GM12878 (cell line): Measurements from ENCODE around the gene PLCB4. TPM values are rescaled to one million over a fixed set of nuclear protein-coding genes. Genes with fewer than 3 reads are reported as not detected.

Source experiments
- ATAC-seq: fragments of 200-7000 bp; cut with Tn5 transposase; 3 replicates; pipeline ENCODE4 v1.9.1; 2020; ENCODE audit warnings: mild to moderate bottlenecking, moderate library complexity
- BruUV-seq: library from RNA; stranded (reverse); fragments of 400-500 nt; replicated peaks from 2 replicates; lab custom pipeline; 2021; lab: Mats Ljungman, UMichigan
- CTCF ChIA-PET: fragments of 300-600 bp; sonication (Branson Sonifier 250); formaldehyde crosslinking; extraction: SDS; loops from one replicate; lab custom pipeline; 2021; ENCODE audit warnings: inconsistent platforms; lab: Yijun Ruan, JAX
- POLR2A ChIA-PET: fragments of 350-600 bp; formaldehyde crosslinking; extraction: SDS; loops from one replicate; lab custom pipeline; 2021; ENCODE audit warnings: inconsistent platforms; lab: Charles Lee
- RAD21 ChIA-PET: fragments of 300-600 bp; sonication (Branson Sonifier 250); formaldehyde crosslinking; loops from one replicate; lab custom pipeline; 2023; ENCODE audit warnings: antibody characterized with exemption; ENCODE audit not compliant: unreplicated experiment; lab: Charles Lee
- SMC1A ChIA-PET: fragments of 300-600 bp; sonication (Branson Sonifier 250); formaldehyde crosslinking; loops from one replicate; lab custom pipeline; 2023; ENCODE audit not compliant: unreplicated experiment, uncharacterized antibody; lab: Charles Lee
- DNase-seq: peaks from one replicate; pipeline ENCODE4 v3.0.0-alpha.2; 2011; ENCODE audit warnings: low read depth, low spot score
- FAIRE-seq: peaks from 3 replicates; lab custom pipeline; 2011; peaks lifted over from hg19 to GRCh38; lab: Jason Lieb, UNC
- H2AFZ ChIP-seq: 2 replicates; pipeline ENCODE4 v1.6.0; 2011; ENCODE audit warnings: low read depth, low read length, control low read depth; ENCODE audit not compliant: control insufficient read depth
- H3K27ac ChIP-seq: 2 replicates; pipeline ENCODE4 v1.5.1; 2011; ENCODE audit warnings: control low read depth; ENCODE audit not compliant: control insufficient read depth, insufficient read depth
- H3K27me3 ChIP-seq, 2 experiments: replicated peaks in 1 of 2; 2 replicates each; pipeline versions ENCODE4 v1.6.0 to v1.6.1; 2011; ENCODE audit warnings: low read length in 1 of 2; ENCODE audit not compliant: control insufficient read depth in 2 of 2, insufficient read depth in 2 of 2
- H3K36me3 ChIP-seq, 2 experiments: 2 replicates each; pipeline ENCODE4 v1.5.1; 2011; ENCODE audit warnings: low read length in 1 of 2; ENCODE audit not compliant: control insufficient read depth in 2 of 2, insufficient read depth in 2 of 2
- H3K4me1 ChIP-seq: 2 replicates; pipeline ENCODE4 v1.6.1; 2011; ENCODE audit warnings: mild to moderate bottlenecking, low read length, moderate library complexity, mixed read lengths; ENCODE audit not compliant: control insufficient read depth, insufficient read depth
- H3K4me2 ChIP-seq: 2 replicates; pipeline ENCODE4 v1.6.0; 2011; ENCODE audit warnings: control low read depth; ENCODE audit not compliant: control insufficient read depth, insufficient read depth
- H3K4me3 ChIP-seq: fragments of 200-600 bp; sonication (generic); 2 replicates; pipeline ENCODE4 v1.5.1; 2016
- H3K79me2 ChIP-seq: 2 replicates; pipeline ENCODE4 v1.6.0; 2011; ENCODE audit warnings: low read length; ENCODE audit not compliant: control insufficient read depth, insufficient read depth
- H3K9ac ChIP-seq: 2 replicates; pipeline ENCODE4 v1.8.0; 2011; ENCODE audit warnings: low read length, control low read depth, mixed read lengths; ENCODE audit not compliant: control insufficient read depth, insufficient read depth
- H3K9me3 ChIP-seq: replicated peaks from 3 replicates; pipeline ENCODE4 v1.5.1; 2011; ENCODE audit warnings: mild to moderate bottlenecking, low read length; ENCODE audit not compliant: control insufficient read depth, insufficient read depth
- H4K20me1 ChIP-seq: 2 replicates; pipeline ENCODE4 v1.6.0; 2011; ENCODE audit not compliant: control insufficient read depth, insufficient read depth
- CBFB ChIP-seq: IDR thresholded peaks from 2 replicates; pipeline ENCODE4 v1.6.1; 2016; ENCODE audit warnings: antibody characterized with exemption, low read depth
- CREM ChIP-seq: IDR thresholded peaks from 2 replicates; pipeline ENCODE4 v1.6.1; 2014; ENCODE audit warnings: antibody characterized with exemption, low read depth
- CUX1 ChIP-seq: IDR thresholded peaks from 2 replicates; pipeline ENCODE4 v1.6.1; 2012; ENCODE audit warnings: improper control_type of control experiment, low read depth, low read length; ENCODE audit not compliant: insufficient replicate concordance
- ETV6 ChIP-seq, 2 experiments: fragments of 450-650 bp in 1 of 2; IDR thresholded peaks in 1 of 2; conservative IDR thresholded peaks in 1 of 2; 2 replicates each; pipeline ENCODE4 v1.6.1; 2014; ENCODE audit warnings: antibody characterized with exemption in 1 of 2, borderline replicate concordance in 1 of 2, low read depth in 1 of 2, mild to moderate bottlenecking in 1 of 2, moderate library complexity in 1 of 2
- EZH2 ChIP-seq: IDR thresholded peaks from 2 replicates; pipeline ENCODE4 v1.6.1; 2012; ENCODE audit warnings: low read depth, mild to moderate bottlenecking, control low read depth, inconsistent platforms, low read length, borderline replicate concordance; ENCODE audit not compliant: control insufficient read depth
- FOXM1 ChIP-seq: IDR thresholded peaks from 2 replicates; pipeline ENCODE4 v1.6.1; 2012; ENCODE audit warnings: low read depth, mild to moderate bottlenecking, inconsistent platforms, low read length, moderate library complexity
- HDGF ChIP-seq: fragments of 450-650 bp; IDR thresholded peaks from 2 replicates; pipeline ENCODE4 v1.6.1; 2016; ENCODE audit warnings: antibody characterized with exemption
- NR2C1 ChIP-seq: fragments of 450-650 bp; IDR thresholded peaks from 2 replicates; pipeline ENCODE4 v1.6.1; 2017; ENCODE audit warnings: antibody characterized with exemption, mild to moderate bottlenecking, moderate library complexity
- NR2F1 ChIP-seq: fragments of 450-650 bp; conservative IDR thresholded peaks from 2 replicates; pipeline ENCODE4 v1.6.1; 2017; ENCODE audit warnings: mild to moderate bottlenecking
- POLR2A ChIP-seq: IDR thresholded peaks from 2 replicates; pipeline ENCODE4 v1.6.1; 2011; ENCODE audit warnings: low read depth, mild to moderate bottlenecking, low read length
- RFX5 ChIP-seq: IDR thresholded peaks from 2 replicates; pipeline ENCODE4 v1.6.1; 2011; ENCODE audit warnings: low read depth, low read length, improper control_type of control experiment
- SMAD1 ChIP-seq: fragments of 450-650 bp; IDR thresholded peaks from 2 replicates; pipeline ENCODE4 v1.6.1; 2018; ENCODE audit warnings: mild to moderate bottlenecking, low read depth; ENCODE audit not compliant: partially characterized antibody
- STAT3 ChIP-seq: IDR thresholded peaks from 2 replicates; pipeline ENCODE4 v1.6.1; 2011; ENCODE audit warnings: low read depth, low read length, improper control_type of control experiment
- TARDBP ChIP-seq: IDR thresholded peaks from 2 replicates; pipeline ENCODE4 v1.6.1; 2016; ENCODE audit warnings: borderline replicate concordance
- TCF12 ChIP-seq: IDR thresholded peaks from 2 replicates; pipeline ENCODE4 v1.6.1; 2011; ENCODE audit warnings: low read depth, mild to moderate bottlenecking, low read length
- WGBS: methylation state at CpG from one replicate; pipeline ENCODE4 v1.1.6; 2016; ENCODE audit warnings: low lambda C conversion rate; ENCODE audit not compliant: insufficient replicate concordance, insufficient coverage; ENCODE audit errors: missing lambda C conversion rate; 5-methylcytosine and 5-hydroxymethylcytosine counted together
- in situ Hi-C: fragments of 300-500 bp; cut with MboI; formaldehyde crosslinking; loops from 9 replicates; pipeline ENCODE4 v1.14.3; 2018; ENCODE audit warnings: mixed read lengths
- intact Hi-C: fragments of 100-400 bp; cut with micrococcal nuclease; formaldehyde crosslinking; loops from one replicate; pipeline ENCODE4 v1.14.2; 2022; ENCODE audit not compliant: unreplicated experiment
- polyA plus RNA-seq, 11 experiments: library from polyadenylated mRNA; depleted of rRNA in 4 of 11; unstranded in 6 of 11; stranded (reverse) in 5 of 11; fragments of >200 nt; fragmentation: Nextera tagmentation in 4 of 11; fragmentation: Illumina TruSeq in 1 of 11; extraction: Ambion mirVana in 4 of 11; extraction: Trizol in 1 of 11; gene quantifications; 1 replicate in 1 of 11; 2 replicates in 10 of 11; pipeline versions ENCODE4 v1.2.1 to v1.2.3, GENCODE V29; 2011 to 2016; ENCODE audit warnings: inconsistent platforms in 2 of 11, missing spikeins in 2 of 11, low read depth in 1 of 11
- total RNA-seq, 4 experiments: library from RNA; depleted of rRNA in 3 of 4; stranded (reverse); fragments of >200 nt in 3 of 4; fragmentation: Illumina TruSeq in 1 of 4; extraction: Trizol in 1 of 4; gene quantifications; 2 replicates each; pipeline versions ENCODE4 v1.2.1 to v1.2.3, GENCODE V29; 2013 to 2021
- TF ChIP-seq, protein P1 (sequence below): fragments of 450-650 bp; IDR thresholded peaks from 2 replicates; pipeline ENCODE4 v1.6.1; 2017; ENCODE audit warnings: antibody characterized with exemption, mild to moderate bottlenecking, moderate library complexity
- TF ChIP-seq, protein P2 (sequence below): IDR thresholded peaks from 2 replicates; pipeline ENCODE4 v1.6.1; 2011; ENCODE audit warnings: mild to moderate bottlenecking, low read depth, low read length, moderate library complexity; ENCODE audit not compliant: insufficient replicate concordance

The PLCB4 gene
- total and polyA plus RNA-seq, 10 of the 15 experiments (the other 5 are each of a cell fraction or from before 2014, with no cell fraction given): not detected

GRCh38 chr20:9021216-9021615 lies 47.7 kb upstream of the PLCB4 start (continued):
- TF ChIP-seq, protein P1, sequence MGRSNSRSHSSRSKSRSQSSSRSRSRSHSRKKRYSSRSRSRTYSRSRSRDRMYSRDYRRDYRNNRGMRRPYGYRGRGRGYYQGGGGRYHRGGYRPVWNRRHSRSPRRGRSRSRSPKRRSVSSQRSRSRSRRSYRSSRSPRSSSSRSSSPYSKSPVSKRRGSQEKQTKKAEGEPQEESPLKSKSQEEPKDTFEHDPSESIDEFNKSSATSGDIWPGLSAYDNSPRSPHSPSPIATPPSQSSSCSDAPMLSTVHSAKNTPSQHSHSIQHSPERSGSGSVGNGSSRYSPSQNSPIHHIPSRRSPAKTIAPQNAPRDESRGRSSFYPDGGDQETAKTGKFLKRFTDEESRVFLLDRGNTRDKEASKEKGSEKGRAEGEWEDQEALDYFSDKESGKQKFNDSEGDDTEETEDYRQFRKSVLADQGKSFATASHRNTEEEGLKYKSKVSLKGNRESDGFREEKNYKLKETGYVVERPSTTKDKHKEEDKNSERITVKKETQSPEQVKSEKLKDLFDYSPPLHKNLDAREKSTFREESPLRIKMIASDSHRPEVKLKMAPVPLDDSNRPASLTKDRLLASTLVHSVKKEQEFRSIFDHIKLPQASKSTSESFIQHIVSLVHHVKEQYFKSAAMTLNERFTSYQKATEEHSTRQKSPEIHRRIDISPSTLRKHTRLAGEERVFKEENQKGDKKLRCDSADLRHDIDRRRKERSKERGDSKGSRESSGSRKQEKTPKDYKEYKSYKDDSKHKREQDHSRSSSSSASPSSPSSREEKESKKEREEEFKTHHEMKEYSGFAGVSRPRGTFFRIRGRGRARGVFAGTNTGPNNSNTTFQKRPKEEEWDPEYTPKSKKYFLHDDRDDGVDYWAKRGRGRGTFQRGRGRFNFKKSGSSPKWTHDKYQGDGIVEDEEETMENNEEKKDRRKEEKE: no peak
- no peak for TF ChIP-seq RFX5
- no peak for TF ChIP-seq EZH2
- no peak for TF ChIP-seq POLR2A
- TF ChIP-seq HDGF: no peak
- TF ChIP-seq SMAD1: no peak
- TF ChIP-seq NR2C1: no peak
- no peak for TF ChIP-seq NR2F1
- no peak for TF ChIP-seq TCF12
- no peak for TF ChIP-seq CREM
- no peak for TF ChIP-seq STAT3
- no peak for TF ChIP-seq TARDBP
- TF ChIP-seq ETV6 (conservative IDR thresholded peaks at IDR 0.05 in 1 of 2, IDR thresholded peaks at IDR 0.05 in 1 of 2; ENCODE audit: borderline replicate concordance in 1 of 2, low read depth in 1 of 2): no peak

DNA sequence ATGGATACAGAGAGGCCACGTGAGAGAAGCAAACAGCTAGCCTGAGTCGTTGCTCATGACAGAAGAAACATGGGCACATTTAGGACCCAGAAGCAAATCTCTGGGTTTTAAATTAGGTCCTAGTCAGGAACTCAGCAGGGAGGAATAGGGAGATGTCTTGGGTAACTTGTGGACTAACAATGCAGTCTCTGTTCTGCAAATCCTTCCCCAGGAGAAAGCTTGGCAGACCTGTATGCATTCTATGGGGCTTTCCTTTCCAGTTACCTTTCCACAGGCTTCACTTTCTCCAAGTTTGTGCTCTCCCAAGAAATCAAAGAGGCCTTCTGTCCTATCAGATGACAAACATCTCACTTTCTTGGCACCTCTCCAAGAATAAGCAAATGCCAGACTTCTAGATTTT lies 47.2 kb upstream of the PLCB4 start:
- no peak for FAIRE-seq
- SMC1A ChIA-PET: no interaction called here
- no peak overlapping the region for H3K4me3 ChIP-seq
- H4K20me1 ChIP-seq: no peaks in the 10 kb centered on the region
- no peak for ATAC-seq
- in situ Hi-C loops: loop anchor here (5.0 kb wide), 1 partner anchor 51 kb away; no protein-coding TSS in a partner anchor
- H2AFZ ChIP-seq: no peak overlapping the region
- RAD21 ChIA-PET: no interaction called here
- no peak for DNase-seq
- no peaks in the 10 kb centered on the region for H3K79me2 ChIP-seq
- no peaks in the 10 kb centered on the region for H3K4me1 ChIP-seq
- H3K4me2 ChIP-seq: no peak overlapping the region
- no peak overlapping the region for H3K27ac ChIP-seq
- POLR2A ChIA-PET: no interaction called here
- H3K36me3 ChIP-seq: no peaks in the 10 kb centered on the region
- H3K9ac ChIP-seq: no peak overlapping the region
- no peaks in the 10 kb centered on the region for H3K9me3 ChIP-seq
- WGBS: 0% methylated on average over 2 of the region's 2 CpGs
- intact Hi-C loops: no loop called here
- H3K27me3 ChIP-seq: no peaks in the 10 kb centered on the region
- no TSS peak for BruUV-seq
- CTCF ChIA-PET: no interaction called here
- TF ChIP-seq FOXM1: no peak
- TF ChIP-seq, protein P2, sequence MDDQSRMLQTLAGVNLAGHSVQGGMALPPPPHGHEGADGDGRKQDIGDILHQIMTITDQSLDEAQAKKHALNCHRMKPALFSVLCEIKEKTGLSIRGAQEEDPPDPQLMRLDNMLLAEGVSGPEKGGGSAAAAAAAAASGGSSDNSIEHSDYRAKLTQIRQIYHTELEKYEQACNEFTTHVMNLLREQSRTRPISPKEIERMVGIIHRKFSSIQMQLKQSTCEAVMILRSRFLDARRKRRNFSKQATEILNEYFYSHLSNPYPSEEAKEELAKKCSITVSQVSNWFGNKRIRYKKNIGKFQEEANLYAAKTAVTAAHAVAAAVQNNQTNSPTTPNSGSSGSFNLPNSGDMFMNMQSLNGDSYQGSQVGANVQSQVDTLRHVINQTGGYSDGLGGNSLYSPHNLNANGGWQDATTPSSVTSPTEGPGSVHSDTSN: no peak
- no peak for TF ChIP-seq CBFB
- no peak for TF ChIP-seq CUX1
